SH-SY5Y (cell line): ENCODE results near the gene DMGDH.

Experiments
- GATA2 ChIP-seq: IDR thresholded peaks from 2 replicates; pipeline ENCODE4 v1.6.1; 2011; ENCODE audit warnings: mild to moderate bottlenecking, low read depth, low read length
- GATA3 ChIP-seq: IDR thresholded peaks from 2 replicates; pipeline ENCODE4 v1.6.1; 2011; ENCODE audit warnings: low read depth, mild to moderate bottlenecking, low read length, moderate library complexity

- TF ChIP-seq GATA2 (no peak), GATA3 (no peak)
Measured at GRCh38 chr5:78985725-78986223, 83.7 kb downstream of the DMGDH start.
